Measurements from ENCODE around the gene CA6.

The CA6 gene

DNA sequence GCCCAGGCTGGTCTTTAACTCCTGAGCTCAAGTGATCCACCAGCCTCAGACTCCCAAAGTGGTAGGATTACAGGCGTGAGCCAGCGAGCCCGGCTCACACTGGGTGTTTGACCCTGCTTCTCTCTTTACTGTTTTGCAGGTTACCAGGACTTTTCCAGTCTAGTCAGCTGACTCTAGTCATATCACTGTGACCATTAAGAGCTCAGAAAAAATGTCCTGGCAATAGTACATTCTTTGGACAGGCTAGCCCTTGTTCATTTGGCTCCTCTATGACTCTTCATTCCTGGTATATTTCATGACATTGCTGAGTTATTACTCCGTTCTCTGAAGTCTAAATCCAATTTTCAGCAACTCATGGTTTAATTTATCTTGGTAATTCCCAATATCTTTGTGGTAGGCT, 8.0 kb upstream of the CA6 start:
- Histone ChIP-seq H3K9ac (ENCODE audit: low read depth, low read length) (no peak overlapping the region), H2AFZ (ENCODE audit: low read depth, low read length) (no peak overlapping the region), H3K79me2 (ENCODE audit: insufficient read depth, low read length) (no peaks in the 10 kb centered on the region), H4K20me1 (ENCODE audit: insufficient read depth, low read length) (no peaks in the 10 kb centered on the region), H3K27me3 (ENCODE audit: insufficient read depth, low read length, poor library complexity) (no peaks in the 10 kb centered on the region), H3K4me2 (ENCODE audit: insufficient read depth, low read length) (no peak overlapping the region), H3K27ac (ENCODE audit: low read length) (peak overlapping the region; percentile 70), H3K4me1 (ENCODE audit: insufficient read depth, low read length) (peaks cover 31% of the 10 kb centered on the region), H3K4me3 (ENCODE audit: low read depth in 1 of 2, low read length in 2 of 2) (no peak overlapping the region), H3K36me3 (ENCODE audit: insufficient read depth, low read length) (no peaks in the 10 kb centered on the region), H3K9me3 (ENCODE audit: insufficient read depth, low read length, severe bottlenecking) (no peaks in the 10 kb centered on the region)
- ATAC-seq (ENCODE audit: insufficient read depth, low read depth) (no peak), DNase-seq (no peak)
- TF ChIP-seq EZH2 (IDR thresholded peaks at IDR 0.05; ENCODE audit: borderline replicate concordance, low read depth, low read length, severe bottlenecking), result no peak
- TF ChIP-seq, protein P1, sequence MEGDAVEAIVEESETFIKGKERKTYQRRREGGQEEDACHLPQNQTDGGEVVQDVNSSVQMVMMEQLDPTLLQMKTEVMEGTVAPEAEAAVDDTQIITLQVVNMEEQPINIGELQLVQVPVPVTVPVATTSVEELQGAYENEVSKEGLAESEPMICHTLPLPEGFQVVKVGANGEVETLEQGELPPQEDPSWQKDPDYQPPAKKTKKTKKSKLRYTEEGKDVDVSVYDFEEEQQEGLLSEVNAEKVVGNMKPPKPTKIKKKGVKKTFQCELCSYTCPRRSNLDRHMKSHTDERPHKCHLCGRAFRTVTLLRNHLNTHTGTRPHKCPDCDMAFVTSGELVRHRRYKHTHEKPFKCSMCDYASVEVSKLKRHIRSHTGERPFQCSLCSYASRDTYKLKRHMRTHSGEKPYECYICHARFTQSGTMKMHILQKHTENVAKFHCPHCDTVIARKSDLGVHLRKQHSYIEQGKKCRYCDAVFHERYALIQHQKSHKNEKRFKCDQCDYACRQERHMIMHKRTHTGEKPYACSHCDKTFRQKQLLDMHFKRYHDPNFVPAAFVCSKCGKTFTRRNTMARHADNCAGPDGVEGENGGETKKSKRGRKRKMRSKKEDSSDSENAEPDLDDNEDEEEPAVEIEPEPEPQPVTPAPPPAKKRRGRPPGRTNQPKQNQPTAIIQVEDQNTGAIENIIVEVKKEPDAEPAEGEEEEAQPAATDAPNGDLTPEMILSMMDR (IDR thresholded peaks at IDR 0.05; ENCODE audit: borderline replicate concordance, extremely low read depth, low read length, poor library complexity, severe bottlenecking), result no peak

DNA sequence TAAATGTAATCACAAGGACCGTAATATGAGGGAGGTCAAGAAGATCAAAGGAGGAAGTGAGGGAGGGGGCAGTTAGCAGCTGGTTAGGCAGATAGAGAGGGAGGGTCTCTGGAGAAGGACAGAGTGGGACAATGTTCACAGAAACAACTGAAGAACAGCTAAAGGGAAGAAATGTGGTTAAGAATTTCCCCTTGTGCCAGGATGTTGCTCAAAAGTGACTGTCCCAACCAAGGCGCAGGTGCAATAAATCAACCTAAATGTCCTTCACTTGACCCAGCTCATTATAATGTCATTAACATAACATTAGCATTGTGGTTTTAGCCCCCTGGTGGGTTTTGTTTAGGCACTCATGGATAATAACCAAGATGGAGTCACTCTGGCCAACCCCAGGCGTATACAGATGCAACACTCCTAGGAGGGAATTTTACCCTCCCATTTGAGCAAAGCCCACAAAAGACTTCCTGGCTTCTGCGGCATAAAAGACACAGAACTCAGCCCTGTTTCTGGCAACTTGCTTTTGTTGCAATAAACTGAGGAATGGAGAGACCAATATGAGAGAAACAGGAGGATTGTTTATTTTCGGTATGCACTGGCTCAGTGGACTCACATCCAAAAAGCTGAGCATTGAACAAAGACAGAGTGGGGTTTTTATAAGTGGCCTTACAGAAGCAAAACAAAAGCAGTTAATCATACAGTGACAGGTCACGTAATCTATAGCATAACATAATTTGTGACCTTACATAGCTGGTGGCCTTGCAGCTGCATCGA, 7.3 kb upstream of the CA6 start:
- Histone ChIP-seq H3K27ac (ENCODE audit: low read length) (peak overlapping the region; percentile 70), H3K4me3 (ENCODE audit: low read depth in 1 of 2, low read length in 2 of 2) (no peak overlapping the region), H4K20me1 (ENCODE audit: insufficient read depth, low read length) (no peaks in the 10 kb centered on the region), H3K4me1 (ENCODE audit: insufficient read depth, low read length) (peaks cover 38% of the 10 kb centered on the region), H2AFZ (ENCODE audit: low read depth, low read length) (no peak overlapping the region), H3K9ac (ENCODE audit: low read depth, low read length) (no peak overlapping the region), H3K9me3 (ENCODE audit: insufficient read depth, low read length, severe bottlenecking) (no peaks in the 10 kb centered on the region), H3K36me3 (ENCODE audit: insufficient read depth, low read length) (no peaks in the 10 kb centered on the region), H3K4me2 (ENCODE audit: insufficient read depth, low read length) (no peak overlapping the region), H3K27me3 (ENCODE audit: insufficient read depth, low read length, poor library complexity) (no peaks in the 10 kb centered on the region), H3K79me2 (ENCODE audit: insufficient read depth, low read length) (no peaks in the 10 kb centered on the region)
- no peak for TF ChIP-seq EZH2 (IDR thresholded peaks at IDR 0.05; ENCODE audit: borderline replicate concordance, low read depth, low read length, severe bottlenecking)
- TF ChIP-seq, protein P1 (IDR thresholded peaks at IDR 0.05; ENCODE audit: borderline replicate concordance, extremely low read depth, low read length, poor library complexity, severe bottlenecking), result no peak
- DNase-seq, result peak; percentile 31
- ATAC-seq (ENCODE audit: insufficient read depth, low read depth), result peak; percentile 74

DNA sequence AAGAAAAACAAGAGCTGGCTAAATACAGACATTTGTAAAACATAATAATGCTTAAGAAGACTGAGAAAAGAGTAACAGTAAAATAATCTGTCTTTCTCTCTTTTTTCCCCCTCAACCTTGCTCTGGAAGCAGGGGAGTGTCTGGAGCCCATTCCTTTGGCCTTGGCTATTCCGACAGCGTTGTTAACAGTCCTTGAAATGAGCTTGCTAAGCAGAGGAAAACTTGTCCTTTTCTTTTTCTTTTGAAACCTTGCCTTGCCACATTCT, 6.7 kb upstream of the CA6 start:
- Histone ChIP-seq H3K79me2 (ENCODE audit: insufficient read depth, low read length) (no peaks in the 10 kb centered on the region), H3K4me2 (ENCODE audit: insufficient read depth, low read length) (no peak overlapping the region), H3K27me3 (ENCODE audit: insufficient read depth, low read length, poor library complexity) (no peaks in the 10 kb centered on the region), H2AFZ (ENCODE audit: low read depth, low read length) (no peak overlapping the region), H3K4me3 (ENCODE audit: low read depth in 1 of 2, low read length in 2 of 2) (no peak overlapping the region), H3K9me3 (ENCODE audit: insufficient read depth, low read length, severe bottlenecking) (no peaks in the 10 kb centered on the region), H3K4me1 (ENCODE audit: insufficient read depth, low read length) (peaks cover 44% of the 10 kb centered on the region), H3K9ac (ENCODE audit: low read depth, low read length) (no peak overlapping the region), H3K27ac (ENCODE audit: low read length) (peak overlapping the region; percentile 70), H4K20me1 (ENCODE audit: insufficient read depth, low read length) (no peaks in the 10 kb centered on the region), H3K36me3 (ENCODE audit: insufficient read depth, low read length) (no peaks in the 10 kb centered on the region)
- ATAC-seq (ENCODE audit: insufficient read depth, low read depth) (no peak), DNase-seq (no peak)
- TF ChIP-seq, protein P1 (IDR thresholded peaks at IDR 0.05; ENCODE audit: borderline replicate concordance, extremely low read depth, low read length, poor library complexity, severe bottlenecking), result no peak
- TF ChIP-seq EZH2 (IDR thresholded peaks at IDR 0.05; ENCODE audit: borderline replicate concordance, low read depth, low read length, severe bottlenecking), result no peak

Data from DND-41 (cell line).